Retinal pigment epithelial cell (primary cell): Measurements from ENCODE around the gene RETREG1.

Experiments
- DNase-seq: peaks from one replicate; pipeline ENCODE4 v3.0.0-alpha.2; 2010; ENCODE audit warnings: low read depth
- H3K4me3 ChIP-seq: 2 replicates; pipeline ENCODE4 v1.5.1; 2011; ENCODE audit warnings: mild to moderate bottlenecking, low read length, control low read depth, moderate library complexity
- CTCF ChIP-seq: conservative IDR thresholded peaks from 2 replicates; pipeline ENCODE4 v1.5.1; 2011; ENCODE audit warnings: low read depth, low read length, control low read depth, inconsistent platforms

Gene RETREG1

DNA sequence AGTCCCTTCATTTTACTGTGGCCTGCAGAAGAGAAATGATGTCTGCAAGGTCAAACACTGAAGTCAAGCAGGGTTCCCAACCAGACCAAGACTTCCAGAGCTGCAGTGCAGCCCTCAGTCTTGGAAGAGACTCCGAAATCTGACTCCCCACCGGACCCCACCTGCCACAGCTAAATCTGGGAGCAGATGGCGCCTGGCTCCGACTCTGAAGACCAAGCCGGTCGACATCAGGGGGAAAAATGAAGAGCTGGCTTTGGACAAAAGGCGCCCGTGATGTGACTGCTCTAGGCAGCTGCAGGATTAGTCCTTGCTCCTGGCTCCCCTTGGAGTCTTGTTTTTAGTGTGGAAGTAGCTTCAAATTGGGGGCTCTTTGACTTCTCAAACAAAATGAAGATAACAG is 78.8 kb downstream of the RETREG1 start:
- H3K4me3 ChIP-seq: no peak overlapping the region
- DNase-seq: no peak
- no peak for TF ChIP-seq CTCF

- no peak for DNase-seq
- no peak for TF ChIP-seq CTCF
- no peak overlapping the region for H3K4me3 ChIP-seq
Observed at GRCh38 chr5:16536818-16537217, 80.0 kb downstream of the RETREG1 start.

DNA sequence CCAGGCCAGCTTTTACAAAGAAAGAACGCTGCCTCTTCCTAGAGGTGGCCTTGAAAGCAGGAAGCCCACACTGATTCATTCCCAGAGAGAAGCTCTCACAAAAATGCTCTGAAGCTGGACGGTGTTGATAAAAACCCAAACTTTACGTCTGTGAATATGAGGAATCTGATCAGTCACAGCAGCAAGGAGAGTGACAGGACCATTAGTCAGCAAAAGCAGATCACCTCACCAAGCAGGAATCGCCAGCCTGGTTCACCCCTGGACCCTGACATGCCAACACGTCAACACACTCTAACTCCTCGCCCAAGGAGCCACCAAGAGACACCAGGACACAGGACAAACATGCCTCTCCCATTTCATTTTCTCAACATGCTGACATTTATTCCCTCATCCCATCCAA is 80.6 kb downstream of the RETREG1 start:
- no peak for DNase-seq
- TF ChIP-seq CTCF: no peak

GRCh38 chr5:16534280-16534679 is 82.5 kb downstream of the RETREG1 start:
- H3K4me3 ChIP-seq: no peak overlapping the region
- no peak for DNase-seq
- TF ChIP-seq CTCF: no peak

More for the DNA sequence above, 80.6 kb downstream of the RETREG1 start:
- no peak overlapping the region for H3K4me3 ChIP-seq

DNA sequence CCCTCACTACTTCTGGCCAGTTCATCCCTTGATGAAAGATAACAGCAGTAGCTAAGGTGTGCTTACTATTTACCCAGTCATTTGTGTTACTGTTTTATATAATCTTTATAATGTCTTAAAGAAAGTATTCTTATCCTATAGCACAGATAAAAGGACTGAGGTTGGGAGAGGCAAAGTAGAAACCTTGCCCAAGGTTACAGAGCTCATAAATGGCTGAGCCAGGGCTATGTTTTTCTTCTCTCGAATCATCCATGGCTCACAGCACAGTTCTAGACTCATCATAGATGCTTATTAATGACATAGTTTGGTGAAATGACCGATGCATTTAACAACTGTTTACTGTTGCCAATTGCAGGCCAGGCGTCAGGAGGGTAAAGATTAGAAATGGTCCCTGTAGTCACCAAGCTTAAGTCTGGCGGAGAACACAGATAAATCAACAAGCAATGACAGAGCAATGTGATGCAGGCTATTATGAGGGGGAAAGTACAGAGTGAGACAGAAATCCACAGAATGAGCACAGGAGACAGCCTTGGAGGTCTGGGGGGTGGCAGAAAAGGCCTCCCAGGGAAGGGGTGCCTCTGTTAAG is 85.6 kb downstream of the RETREG1 start:
- TF ChIP-seq CTCF: no peak
- no peak overlapping the region for H3K4me3 ChIP-seq
- DNase-seq: no peak

- no peak for TF ChIP-seq CTCF
- no peak for DNase-seq
- H3K4me3 ChIP-seq: no peak overlapping the region
Observed at GRCh38 chr5:16529306-16529705, 87.5 kb downstream of the RETREG1 start.

DNA sequence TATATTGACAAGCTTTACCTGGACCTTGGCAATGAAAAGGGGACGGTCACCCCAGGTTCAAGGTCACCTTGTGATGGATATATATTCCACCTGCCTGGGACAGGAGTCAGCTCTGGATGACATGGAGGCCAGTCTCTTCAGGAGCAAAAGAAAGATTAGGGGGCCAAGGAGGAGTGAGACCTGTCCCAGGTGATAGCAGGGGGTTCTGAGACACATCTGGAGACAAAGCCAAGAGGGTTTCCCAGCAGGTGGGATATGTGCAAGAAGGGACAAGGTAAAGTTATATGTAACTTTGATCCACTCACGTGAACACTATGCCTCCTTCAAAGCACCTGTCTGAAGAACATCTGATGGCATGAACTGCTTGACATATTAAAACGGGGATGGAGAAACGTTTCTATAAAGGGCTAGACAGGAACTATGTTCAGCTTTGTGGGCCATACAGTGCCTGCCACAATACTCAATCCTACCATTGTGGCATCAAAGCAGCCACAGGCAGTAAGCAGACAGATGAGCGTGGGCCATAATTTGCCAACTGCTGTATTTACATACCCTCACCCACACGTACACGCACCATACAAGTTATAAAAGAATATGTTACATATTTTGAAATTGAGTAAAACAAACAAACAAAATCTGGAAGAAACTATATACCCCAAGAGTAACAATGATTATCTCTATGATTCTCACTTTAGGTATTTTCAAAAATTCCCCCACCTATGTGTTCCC is 88.3 kb downstream of the RETREG1 start:
- H3K4me3 ChIP-seq: no peak overlapping the region
- TF ChIP-seq CTCF: no peak
- DNase-seq: no peak
